Measurements from ENCODE around the gene CIZ1. TPM values are rescaled to one million over a fixed set of nuclear protein-coding genes. Genes with fewer than 3 reads are reported as not detected.

The CIZ1 gene
- total and polyA plus RNA-seq, 10 of the 15 experiments (the other 5 are each of a cell fraction or from before 2014, with no cell fraction given): 1.8 to 91.6 (median 35.4) TPM

- no peak for FAIRE-seq
- RAD21 ChIA-PET (ENCODE audit: unreplicated experiment): no interaction called here
- intact Hi-C loops (cut with micrococcal nuclease; ENCODE audit: unreplicated experiment): no loop called here
- no peak overlapping the region for H3K9ac ChIP-seq (ENCODE audit: control insufficient read depth, insufficient read depth, low read length)
- CTCF ChIA-PET: interaction anchor here (0.7 to 2.0 kb wide), 2 partner anchors 24 to 42 kb away, joined by 3 to 6 read pairs; no protein-coding TSS in a partner anchor
- peaks cover 0 to 2% of the 10 kb centered on the region in 2 experiments; a peak in 2 of 4 replicates for H3K27me3 ChIP-seq (replicated peaks in 1 of 2; ENCODE audit: control insufficient read depth in 2 of 2, insufficient read depth in 2 of 2, low read length in 1 of 2)
- no peak for ATAC-seq
- H3K4me1 ChIP-seq (ENCODE audit: control insufficient read depth, insufficient read depth, low read length): peaks cover 5% of the 10 kb centered on the region; the same call in 1 of the 2 replicates
- no peak overlapping the region for H3K27ac ChIP-seq (ENCODE audit: control insufficient read depth, insufficient read depth)
- no peak overlapping the region for H3K4me3 ChIP-seq
- 29% methylated on average over 12 of the region's 12 CpGs for WGBS (ENCODE audit: insufficient coverage, insufficient replicate concordance, low lambda C conversion rate, missing lambda C conversion rate)
- no peaks in the 10 kb centered on the region for H3K9me3 ChIP-seq (replicated peaks; ENCODE audit: control insufficient read depth, insufficient read depth, low read length)
- SMC1A ChIA-PET (ENCODE audit: uncharacterized antibody, unreplicated experiment): no interaction called here
- no TSS peak for BruUV-seq (replicated peaks)
- DNase-seq (ENCODE audit: low read depth, low spot score): no peak
- H3K4me2 ChIP-seq (ENCODE audit: control insufficient read depth, insufficient read depth): no peak overlapping the region
- in situ Hi-C loops (cut with MboI): no loop called here
- H3K79me2 ChIP-seq (ENCODE audit: control insufficient read depth, insufficient read depth, low read length): no peaks in the 10 kb centered on the region
- POLR2A ChIA-PET: interaction anchor here (0.5 to 1.4 kb wide), 2 partner anchors 19 to 62 kb away, joined by 3 to 4 read pairs; partner anchors contain the start of genes GOLGA2 and SWI5
- H3K36me3 ChIP-seq (ENCODE audit: control insufficient read depth in 2 of 2, insufficient read depth in 2 of 2, low read length in 1 of 2): no peaks in the 10 kb centered on the region
- H2AFZ ChIP-seq (ENCODE audit: control insufficient read depth, low read depth, low read length): no peak overlapping the region
- no peaks in the 10 kb centered on the region for H4K20me1 ChIP-seq (ENCODE audit: control insufficient read depth, insufficient read depth)
- no peak for TF ChIP-seq IRF3 (IDR thresholded peaks at IDR 0.05)
- TF ChIP-seq SP1 (IDR thresholded peaks at IDR 0.05; ENCODE audit: low read depth, low read length): no peak
- no peak for TF ChIP-seq TCF3 (IDR thresholded peaks at IDR 0.05; ENCODE audit: borderline replicate concordance, insufficient read depth, low read depth, low read length)
- TF ChIP-seq SMC3 (IDR thresholded peaks at IDR 0.05; ENCODE audit: borderline replicate concordance, low read length): no peak
- no peak for TF ChIP-seq EED (IDR thresholded peaks at IDR 0.05; ENCODE audit: low read depth)
- no peak for TF ChIP-seq HCFC1 (IDR thresholded peaks at IDR 0.05; ENCODE audit: low read length)
- TF ChIP-seq ZBTB40 (IDR thresholded peaks at IDR 0.05; ENCODE audit: borderline replicate concordance): no peak
- no peak for TF ChIP-seq E2F8 (IDR thresholded peaks at IDR 0.05; ENCODE audit: low read depth, partially characterized antibody)
- TF ChIP-seq TCF12 (IDR thresholded peaks at IDR 0.05; ENCODE audit: low read depth, low read length): no peak
- no peak for TF ChIP-seq NRF1 (conservative IDR thresholded peaks at IDR 0.05; ENCODE audit: low read depth, low read length)
- TF ChIP-seq TCF7 (IDR thresholded peaks at IDR 0.05; ENCODE audit: borderline replicate concordance): no peak
- no peak for TF ChIP-seq HDAC6 (IDR thresholded peaks at IDR 0.05; ENCODE audit: unreplicated experiment)
- TF ChIP-seq CREM (IDR thresholded peaks at IDR 0.05; ENCODE audit: low read depth): no peak
- no peak for TF ChIP-seq FOXK2 (IDR thresholded peaks at IDR 0.05)
- no peak for TF ChIP-seq MTA3 (IDR thresholded peaks at IDR 0.05; ENCODE audit: borderline replicate concordance, low read length)
- no peak for TF ChIP-seq BMI1 (IDR thresholded peaks at IDR 0.05; ENCODE audit: borderline replicate concordance)
These were observed 22.6 kb upstream of the CIZ1 start for GRCh38 chr9:128213746-128214497.
